Measurements from ENCODE around the gene TMIGD1.

- TF ChIP-seq EZH2phosphoT487 (IDR thresholded peaks at IDR 0.05; ENCODE audit: unreplicated experiment) = no peak
- TF ChIP-seq, protein P1, sequence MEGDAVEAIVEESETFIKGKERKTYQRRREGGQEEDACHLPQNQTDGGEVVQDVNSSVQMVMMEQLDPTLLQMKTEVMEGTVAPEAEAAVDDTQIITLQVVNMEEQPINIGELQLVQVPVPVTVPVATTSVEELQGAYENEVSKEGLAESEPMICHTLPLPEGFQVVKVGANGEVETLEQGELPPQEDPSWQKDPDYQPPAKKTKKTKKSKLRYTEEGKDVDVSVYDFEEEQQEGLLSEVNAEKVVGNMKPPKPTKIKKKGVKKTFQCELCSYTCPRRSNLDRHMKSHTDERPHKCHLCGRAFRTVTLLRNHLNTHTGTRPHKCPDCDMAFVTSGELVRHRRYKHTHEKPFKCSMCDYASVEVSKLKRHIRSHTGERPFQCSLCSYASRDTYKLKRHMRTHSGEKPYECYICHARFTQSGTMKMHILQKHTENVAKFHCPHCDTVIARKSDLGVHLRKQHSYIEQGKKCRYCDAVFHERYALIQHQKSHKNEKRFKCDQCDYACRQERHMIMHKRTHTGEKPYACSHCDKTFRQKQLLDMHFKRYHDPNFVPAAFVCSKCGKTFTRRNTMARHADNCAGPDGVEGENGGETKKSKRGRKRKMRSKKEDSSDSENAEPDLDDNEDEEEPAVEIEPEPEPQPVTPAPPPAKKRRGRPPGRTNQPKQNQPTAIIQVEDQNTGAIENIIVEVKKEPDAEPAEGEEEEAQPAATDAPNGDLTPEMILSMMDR (conservative IDR thresholded peaks at IDR 0.05; ENCODE audit: low read depth in 2 of 2) = no peak
Measured at GRCh38 chr17:30340801-30341356, 7.0 kb upstream of the TMIGD1 start.

Data from GM23338 (cell line).